ENCODE results near the gene ZEB2.
A peak's percentile ranks its signal among the peaks of the same experiment; 100 is the strongest.

ZEB2 gene

DNA sequence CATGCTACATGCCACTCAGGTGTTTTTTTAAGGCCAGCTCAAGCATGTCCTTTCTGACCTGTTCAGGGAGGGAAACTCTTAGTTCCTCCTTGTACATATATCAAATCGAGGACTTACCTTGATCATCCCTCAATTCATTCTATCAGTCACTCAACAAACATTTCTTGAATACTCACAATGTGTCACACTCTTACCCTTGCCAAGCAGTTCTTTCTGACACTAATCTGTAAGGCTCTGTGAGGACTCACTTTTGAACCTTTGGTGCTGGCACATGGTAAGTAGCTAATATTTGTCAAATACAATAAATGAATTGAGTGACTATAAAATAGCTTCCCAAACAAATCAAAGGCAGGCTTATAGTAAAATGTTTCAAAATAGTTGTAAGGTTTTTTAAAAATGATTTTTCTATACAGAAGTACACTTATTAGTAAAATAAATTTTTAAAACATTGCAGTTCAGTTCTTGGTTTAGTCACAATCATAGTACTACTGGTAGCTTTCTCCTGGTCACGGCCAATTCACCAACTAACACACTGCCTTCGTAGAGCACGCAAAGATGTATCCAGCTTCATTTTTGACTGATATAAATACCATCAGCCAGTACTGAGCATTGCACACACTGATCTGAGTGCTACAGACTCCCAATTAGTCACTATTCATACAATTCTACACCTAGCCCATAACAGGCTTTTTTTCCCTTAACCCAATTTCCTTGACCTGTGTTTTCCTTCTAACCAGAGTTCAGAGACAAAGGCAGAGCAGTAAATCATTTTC lies 50.9 kb downstream of the ZEB2 start:
- DNase-seq, result no peak

DNA sequence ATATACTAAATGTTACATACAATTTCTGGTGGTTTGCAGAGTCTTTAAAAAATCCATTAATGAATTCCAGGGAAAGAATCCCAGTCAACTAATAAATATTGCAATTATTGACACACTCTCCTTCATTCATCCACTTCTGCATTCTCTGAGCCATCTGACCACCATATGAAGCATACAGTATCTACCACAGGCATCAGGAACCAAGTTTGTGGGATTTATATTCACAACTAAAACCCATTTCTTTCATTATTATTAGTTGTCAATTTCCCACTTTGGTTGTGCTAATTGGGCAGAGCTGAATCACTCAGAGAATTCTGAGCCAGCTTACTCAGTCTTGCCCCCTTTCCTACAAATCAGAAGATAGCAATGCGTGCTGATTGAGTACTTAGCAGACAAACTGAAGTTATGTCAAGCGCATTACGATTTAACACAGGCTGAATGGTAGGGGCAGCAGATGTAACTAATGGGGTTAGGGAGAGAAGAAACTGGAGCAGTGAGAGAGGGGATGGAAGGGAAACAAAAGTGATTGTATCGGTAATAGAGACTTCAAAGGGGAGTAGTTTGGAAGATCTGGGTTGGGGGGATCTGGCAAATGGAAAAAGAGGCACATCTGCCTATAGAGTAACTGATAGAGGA lies 52.3 kb downstream of the ZEB2 start:
- no peak for DNase-seq

DNA sequence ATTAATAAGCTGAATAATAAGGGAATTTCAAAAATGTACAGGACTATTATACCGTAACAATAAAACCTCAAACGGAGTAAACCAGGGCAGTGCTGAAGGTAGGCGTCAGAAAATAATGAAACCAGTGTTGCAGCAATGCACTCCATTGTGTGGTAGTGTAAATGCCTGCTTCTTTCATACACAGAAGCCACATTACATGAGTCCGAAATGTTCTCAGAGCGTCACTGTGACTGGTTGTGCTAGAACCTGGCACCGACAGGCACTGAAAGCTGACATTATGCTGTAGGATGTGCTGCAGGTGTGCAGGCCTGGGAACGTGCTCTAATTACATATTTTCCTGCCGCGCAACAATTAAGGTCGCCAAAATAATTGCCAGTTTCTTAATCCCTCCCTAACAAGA lies 53.3 kb downstream of the ZEB2 start:
- no peak for DNase-seq

DNA sequence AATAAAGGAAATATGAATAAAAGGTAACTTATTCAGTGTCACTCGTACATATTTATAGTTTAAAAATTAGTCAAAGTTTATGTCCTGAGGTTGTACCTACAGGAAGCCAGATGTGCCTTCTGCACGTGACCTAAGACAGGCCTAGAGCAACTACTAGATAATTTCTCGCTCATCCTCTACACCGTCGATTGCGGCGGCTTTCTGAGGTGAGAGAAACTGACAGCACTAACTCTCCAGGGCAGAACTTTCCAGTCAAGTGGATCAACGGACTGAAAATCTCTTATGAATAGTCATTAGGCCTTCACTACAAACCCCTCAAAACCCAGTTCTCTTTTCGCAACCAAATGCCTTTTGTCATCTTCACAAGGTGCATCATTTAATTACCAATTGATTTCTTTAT lies 54.2 kb downstream of the ZEB2 start:
- no peak for DNase-seq

DNA sequence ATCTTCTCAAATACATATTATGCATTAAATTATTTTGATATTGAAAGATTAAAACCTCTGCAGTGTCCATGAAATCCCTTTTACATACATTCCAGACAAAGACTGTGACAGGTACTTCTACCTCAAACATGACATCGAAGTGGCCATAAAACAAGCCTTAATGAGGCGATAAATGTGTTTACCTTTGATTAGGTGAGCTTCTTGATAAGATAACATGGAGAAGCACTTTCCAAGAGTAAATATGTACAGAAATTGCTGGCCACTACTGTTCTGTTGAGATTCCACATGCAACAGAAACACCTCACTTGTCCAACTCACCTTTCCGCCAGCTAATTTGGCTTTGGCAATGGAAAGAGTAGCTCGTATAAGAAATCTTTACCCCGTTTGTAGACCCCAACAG lies 55.2 kb downstream of the ZEB2 start:
- no peak for DNase-seq

DNA sequence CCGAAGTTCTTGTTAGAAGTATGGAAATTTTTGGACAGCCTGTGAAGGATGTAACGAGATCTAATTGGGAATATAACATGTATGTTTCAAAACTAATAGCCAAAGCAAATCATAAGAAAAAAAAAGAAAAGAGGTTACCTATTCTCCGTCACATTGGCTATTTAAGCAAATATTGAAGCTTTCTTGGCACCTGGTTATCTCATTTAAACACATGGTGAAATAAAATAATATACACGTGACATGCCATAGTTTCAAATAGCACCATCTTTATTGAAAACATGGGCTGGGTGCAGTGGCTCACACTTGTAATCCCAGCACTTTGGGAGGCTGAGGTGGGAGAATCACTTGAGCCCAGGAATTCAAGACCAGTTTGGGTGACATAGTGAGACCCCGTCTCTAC lies 56.7 kb downstream of the ZEB2 start:
- DNase-seq, result no peak

DNA sequence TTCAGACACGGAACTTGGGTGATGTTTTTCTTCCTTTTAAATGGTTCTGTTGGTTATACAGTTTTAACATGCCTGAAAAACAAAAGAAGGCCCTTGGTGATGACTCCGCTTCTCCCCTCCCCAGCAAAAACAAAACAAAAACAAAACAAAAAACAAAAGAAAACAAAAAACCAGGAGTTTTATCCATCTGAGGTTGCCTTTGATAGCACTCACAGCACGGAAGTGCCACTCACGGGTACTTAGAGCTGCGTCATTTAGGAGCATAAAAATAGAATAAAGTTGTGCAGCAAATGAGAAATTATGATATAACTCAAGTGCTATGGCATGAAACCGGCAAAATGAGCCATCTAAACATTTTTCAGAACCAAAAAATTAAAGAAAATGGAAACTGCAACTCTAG lies 57.7 kb downstream of the ZEB2 start:
- no peak for DNase-seq

DNA sequence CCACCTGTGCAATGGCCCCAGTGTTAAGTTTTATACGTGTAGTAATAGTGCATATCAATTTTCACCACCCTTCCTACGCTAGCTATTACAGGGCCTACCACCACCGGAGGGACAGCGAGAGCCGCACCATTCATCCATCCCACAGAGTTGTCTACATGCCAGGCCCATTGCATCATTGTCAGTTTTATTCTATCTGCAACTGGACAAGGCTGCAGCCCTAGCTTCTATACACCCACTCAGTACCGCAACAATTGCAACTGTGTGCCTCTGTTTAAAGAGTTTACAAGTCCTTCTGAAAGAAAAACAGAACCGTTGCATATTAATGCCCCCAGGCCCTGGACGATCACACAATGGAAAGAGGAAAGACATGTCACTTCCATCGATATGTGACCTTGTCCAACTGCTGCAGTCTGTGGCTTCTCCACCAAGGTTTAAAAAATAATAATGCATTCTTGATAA lies 58.6 kb downstream of the ZEB2 start:
- no peak for DNase-seq

DNA sequence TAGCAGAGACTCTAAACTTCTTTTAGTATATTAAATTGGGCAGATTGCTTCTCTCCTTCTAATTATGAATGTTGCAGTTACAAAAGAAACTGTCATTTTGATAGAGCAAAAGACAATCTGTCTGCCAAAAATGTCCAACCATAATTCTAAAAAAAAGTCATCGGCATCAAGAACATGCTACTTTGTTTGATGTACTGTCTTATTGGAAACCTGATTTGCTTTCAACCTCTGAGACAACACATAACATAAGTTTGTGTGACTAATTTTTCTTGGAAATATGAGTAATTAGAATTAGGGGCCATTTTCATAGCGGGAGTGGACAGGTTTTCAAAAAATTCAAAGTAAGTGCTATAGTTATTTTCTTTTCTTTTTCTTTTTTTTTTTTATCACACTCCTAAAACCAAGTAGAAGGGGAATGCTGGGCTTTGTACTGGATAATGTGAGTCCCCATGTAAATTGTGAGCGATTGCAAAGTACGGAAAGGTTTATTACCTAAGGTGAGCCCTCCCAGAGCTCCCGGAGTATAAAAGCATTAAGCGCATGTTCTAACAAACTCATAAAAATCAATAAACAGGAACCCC lies 59.1 kb downstream of the ZEB2 start:
- DNase-seq, result no peak

DNA sequence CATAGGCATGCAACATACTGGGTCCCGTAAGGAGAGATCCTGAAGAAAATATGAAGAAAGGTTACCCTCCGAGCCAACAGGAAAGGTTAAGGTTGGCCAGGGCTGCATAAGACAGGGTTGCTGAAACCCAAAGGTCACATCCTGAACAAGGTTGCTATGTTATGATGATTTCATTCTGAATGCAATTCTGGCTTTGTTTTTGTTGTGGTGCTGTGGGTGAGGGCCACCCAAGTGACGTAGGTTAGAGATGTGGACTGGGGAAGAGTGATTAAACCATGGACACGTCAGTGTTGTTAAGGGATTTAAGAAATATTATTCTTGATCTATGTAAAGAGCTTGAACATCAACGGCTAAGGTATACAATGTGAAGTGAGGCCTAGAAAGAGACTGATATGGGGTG lies 60.0 kb downstream of the ZEB2 start:
- peak; percentile 4 for DNase-seq

DNA sequence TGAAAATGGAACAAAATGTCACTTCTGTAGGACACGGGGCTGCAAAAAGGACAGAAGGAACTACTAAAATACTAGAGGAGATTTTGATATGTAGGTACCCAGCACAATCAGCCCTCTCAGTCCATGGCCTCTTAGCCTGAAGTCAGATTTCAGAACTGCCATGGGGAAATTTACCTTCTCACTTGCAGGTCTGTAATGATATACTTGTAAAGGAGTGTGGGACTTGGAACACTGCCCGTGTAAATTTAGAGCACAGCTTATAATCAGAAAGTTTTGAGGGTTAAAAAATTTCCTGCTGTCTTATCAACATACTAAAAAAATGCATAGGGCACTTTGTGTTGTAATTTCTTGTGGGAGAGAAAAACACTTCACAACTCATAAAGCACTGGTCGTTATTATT lies 60.6 kb downstream of the ZEB2 start:
- DNase-seq, result no peak

DNA sequence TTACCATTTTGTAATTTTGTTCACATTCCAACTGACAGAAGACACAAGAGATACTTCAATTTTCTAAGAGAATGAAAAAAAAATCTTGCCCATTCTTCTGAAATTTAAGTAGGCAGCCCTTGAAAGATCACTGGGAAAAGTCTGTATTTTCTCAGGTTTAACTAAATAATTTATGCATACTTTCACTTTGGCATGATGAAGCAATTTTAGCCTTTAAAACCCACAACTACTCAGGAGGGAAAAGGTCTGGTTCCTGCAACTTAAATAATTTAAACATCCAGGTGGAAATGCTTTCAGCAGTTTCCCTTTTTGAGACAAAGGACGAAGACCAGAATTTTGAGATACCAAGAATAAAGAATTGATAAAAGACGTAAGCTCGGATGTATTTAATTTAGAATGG lies 61.4 kb downstream of the ZEB2 start:
- no peak for DNase-seq

DNA sequence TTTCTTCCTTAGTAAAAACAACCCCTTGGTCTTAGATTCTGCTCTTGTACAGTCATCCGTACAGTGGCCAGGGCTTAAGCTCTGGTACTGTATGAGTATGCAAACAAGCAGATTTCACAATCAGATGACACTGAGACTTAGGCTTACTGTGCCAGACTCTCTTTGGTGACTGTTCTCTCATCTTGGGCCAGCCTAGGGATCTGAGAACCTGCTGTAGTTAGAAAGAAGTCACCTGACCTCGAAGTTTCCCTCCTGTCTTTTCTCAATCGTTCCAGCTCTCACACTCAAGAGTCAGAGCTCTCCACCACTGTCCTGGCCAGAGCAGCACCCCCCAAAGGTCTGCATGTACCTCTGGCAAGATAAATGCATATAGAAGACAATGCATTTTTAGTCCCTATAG lies 63.2 kb downstream of the ZEB2 start:
- no peak for DNase-seq

DNA sequence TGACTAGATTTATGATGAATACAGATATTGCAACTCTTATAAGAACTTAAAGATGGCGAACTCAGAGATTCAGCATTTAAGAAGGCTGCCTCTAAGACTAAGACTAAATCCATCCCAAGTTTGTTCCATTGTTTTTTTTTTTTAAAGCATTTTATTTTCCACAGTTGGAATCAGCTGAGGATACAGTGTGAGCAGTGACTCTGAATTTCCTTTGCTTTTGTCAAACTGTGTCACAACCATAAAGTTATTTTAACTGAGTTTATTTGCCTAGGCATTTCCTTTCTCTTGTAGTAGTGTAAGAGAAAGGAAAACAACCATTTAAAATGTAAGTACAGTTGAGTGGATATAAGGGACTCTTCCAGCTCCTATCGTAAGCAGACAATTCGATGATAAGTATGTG lies 63.9 kb downstream of the ZEB2 start:
- no peak for DNase-seq

DNA sequence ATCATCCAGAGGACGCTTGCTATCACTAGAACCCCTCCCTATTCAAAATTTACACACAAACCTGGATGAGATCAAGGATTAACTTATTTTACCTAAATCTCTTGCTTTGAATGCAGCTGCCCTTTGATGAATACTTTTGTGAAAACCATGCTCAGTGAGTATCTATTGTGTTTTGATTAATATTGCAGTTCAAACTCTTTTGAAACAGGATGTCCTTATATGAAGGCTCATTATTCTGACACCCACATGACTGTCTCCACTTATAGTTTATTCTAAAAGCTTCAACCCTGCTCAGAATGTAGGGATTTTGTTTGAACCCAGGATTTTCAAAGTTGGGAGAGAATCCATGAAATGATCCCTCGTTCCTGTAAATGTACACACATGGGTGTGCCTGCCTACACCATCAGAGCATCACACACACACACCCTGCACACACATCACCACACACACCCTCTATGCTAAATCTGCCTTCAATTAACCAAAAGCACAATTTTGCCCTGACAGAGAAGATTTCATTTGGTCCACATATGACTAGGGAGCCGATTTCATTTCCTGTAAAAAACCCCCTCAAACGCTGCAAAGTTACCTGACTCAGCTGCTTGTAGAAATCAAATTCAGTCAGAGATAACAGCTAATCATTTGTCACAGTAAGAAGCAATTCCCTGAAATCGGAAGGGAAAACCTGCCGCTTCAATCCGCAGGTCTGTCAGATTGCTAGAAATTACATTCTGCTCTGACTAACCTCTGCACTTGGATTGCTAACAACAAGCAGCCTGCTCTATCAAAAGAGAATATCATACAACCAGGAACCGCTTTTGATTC lies 65.2 kb downstream of the ZEB2 start:
- no peak for DNase-seq

DNA sequence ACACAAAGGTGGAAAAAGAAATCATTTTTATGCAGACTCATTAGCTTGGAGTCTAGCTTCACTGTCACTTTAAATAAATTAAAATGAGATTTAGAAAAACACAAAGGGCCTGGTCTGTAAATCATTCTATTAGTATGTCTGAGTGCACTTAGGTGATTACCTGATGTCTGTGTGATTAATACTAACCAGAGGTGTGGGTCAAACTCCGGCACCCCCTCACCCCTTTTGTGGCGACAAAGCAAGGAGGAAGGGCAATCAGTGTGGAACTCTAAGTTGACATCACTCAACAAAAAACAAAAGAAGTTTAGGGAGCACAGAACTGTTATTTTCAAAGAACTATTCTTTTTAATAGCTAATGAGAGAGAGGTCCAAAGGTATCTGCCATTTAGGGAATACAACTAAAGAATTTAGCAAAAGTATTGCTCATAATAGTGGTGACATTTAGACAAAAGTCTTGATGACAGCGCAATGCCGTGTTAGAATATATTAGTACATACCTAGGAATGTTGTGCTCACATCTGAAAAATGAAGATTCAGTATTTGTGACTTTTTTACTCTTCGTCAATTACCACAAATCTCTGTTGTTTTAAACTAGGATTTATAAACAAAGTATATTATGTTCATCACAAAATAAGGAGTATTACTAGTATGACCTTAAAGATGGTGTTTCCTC lies 66.3 kb downstream of the ZEB2 start:
- no peak for DNase-seq

DNA sequence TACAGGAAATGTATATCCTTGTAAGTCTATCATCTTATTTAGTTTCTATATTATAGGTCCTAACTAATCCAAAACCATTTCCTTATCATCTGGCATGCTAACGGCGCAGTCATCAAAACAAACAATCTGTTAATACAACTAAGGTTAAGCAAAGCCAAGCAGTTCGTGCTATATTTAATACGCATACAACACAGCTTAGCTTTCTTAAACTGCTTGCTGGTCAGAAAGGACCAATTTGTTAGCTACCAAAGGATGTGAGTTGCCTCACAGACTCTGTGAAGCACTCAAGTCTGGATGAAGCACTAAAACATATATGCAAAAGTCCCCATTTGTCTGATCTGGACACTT lies 67.0 kb downstream of the ZEB2 start:
- DNase-seq, result no peak

DNA sequence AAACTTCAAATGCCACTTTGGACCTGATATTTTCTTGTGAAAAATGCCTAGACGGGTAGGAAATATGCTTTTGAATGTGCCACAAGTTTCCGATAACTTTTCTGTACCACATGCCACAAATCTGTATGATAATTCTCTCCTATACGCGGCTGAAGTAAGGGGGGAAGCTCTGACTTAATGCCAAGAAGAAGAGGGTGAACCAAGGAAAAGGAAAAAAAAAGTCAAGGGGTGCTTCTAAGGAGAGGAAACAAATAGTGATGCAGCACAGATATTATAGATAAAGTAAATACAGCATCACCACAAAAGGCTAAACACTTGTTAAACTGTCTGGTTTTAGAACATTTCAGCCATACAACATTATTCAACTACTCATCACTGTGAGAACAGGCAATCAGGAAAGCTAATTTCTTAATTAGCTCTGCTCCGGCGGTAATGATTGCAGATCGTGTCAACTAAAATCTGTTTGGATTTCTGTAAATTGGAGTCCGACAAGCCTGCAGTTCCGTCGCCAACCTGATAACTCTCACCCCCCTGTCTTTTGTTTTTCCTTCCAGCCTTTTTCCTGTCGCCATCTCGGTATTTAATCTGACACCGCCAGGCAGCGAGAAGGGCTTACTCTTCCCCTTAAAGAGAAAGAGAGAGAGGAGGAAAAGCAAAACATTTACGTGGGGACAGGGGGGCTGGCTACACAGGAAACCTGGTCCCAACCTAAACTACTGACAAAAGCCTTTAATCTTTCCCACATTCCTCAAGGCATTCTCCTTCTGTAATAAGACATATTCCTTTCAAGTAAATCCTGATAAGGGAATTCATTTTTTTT lies 67.5 kb downstream of the ZEB2 start:
- DNase-seq, result no peak

DNA sequence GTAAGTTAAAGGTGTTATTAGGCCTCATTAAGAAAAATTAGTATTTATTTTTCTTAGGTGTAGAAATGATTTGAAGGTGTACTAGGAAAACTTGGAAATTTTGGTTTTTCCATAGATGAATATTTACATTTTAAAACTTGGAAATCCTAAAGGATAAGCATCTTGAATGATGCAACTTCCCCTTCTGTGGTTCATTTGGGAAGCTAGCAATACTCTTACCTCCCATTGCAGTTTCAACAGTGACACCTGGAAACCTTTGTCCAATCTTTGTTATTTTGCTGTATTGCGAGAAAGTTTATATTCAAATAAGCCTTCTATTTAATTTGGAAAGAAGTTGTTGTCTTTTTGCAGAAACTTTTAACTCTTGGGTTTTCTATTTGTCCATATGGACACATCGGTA lies 68.5 kb downstream of the ZEB2 start:
- DNase-seq, result no peak

DNA sequence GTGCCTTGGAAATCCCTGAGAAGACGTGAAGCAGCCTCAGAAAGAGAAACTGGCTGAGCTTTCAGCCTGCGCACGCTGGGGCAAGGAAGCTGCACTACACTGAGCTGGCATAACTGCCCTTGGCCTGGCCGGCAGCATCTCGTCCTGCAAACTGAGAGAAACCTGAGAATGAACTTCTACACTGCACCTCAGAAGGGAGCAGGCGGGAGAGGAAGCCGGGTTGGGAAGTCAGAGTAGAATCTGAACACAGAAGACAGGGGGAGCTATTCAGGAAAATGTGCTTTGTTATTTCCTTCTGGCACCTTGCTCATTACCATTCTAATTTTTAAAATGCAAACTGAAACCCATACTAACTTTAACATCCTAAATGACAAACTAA lies 70.9 kb downstream of the ZEB2 start:
- DNase-seq, result no peak

DNA sequence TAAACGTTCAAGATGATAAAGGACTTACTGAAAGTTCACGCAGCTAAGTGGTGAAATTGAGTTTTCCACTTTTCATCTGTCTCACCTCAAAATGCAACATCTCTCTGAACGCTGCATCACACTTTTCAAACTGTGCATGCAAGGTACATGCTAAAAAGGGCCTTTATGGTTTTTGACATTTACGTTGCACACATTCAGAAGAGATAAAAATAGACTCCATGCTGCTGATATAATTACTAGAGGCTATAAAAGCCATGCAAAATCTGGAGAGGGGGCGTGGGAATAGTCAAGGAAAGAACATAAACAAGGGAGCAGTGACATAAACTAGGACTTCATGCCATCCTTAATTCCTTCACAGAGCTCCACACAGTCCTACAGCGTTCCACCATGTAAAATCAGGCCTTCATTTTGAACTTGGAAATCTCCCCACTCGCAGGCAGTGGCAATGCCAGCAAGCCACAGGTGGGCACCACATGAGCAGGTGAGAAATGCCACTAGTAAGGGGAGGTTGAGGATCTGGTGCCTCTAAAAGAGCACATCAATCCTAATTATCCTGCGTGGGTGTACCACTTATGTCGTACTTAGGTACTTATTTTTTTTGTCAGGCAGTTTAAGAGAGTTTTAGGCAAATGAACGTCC lies 71.4 kb downstream of the ZEB2 start:
- DNase-seq, result no peak

DNA sequence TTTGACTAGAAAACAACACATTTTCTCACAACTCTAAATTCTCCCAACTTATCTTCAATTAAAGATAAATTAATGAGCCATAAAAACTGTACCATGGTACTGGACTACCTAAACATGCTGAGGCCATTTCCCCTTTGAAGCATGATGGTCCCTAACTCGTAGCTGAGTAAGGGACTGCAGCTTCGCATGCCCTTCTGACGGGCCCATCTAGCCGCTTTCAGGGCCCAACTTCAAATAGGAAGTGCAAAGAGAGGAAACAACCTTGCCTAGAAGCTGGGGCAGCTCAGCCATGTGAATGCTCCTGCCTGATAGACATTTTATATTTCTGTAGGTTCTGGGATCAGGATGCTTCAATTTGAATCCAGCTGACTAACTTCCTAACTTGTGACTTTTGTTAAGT lies 72.4 kb downstream of the ZEB2 start:
- DNase-seq, result no peak

Data from activated CD4-positive, alpha-beta T cell treated with anti-CD3 and anti-CD28 coated beads, Interleukin-2, amount 50 U/mL, for 1 hour (primary cell).